GM18498 (cell line): ENCODE measurements around the gene ATP6V0A4.
"Not testable (repeated sequence)": the region's sequence is repeated elsewhere in the genome, so short reads cannot be mapped to it uniquely, and the experiment has no call there.

Experiments
- ATAC-seq: cut with Tn5 transposase; IDR thresholded peaks from one replicate; pipeline ENCODE4 v1.9.1; 2021; ENCODE audit warnings: mild to moderate bottlenecking, moderate library complexity; ENCODE audit not compliant: unreplicated experiment

ATP6V0A4 gene

DNA sequence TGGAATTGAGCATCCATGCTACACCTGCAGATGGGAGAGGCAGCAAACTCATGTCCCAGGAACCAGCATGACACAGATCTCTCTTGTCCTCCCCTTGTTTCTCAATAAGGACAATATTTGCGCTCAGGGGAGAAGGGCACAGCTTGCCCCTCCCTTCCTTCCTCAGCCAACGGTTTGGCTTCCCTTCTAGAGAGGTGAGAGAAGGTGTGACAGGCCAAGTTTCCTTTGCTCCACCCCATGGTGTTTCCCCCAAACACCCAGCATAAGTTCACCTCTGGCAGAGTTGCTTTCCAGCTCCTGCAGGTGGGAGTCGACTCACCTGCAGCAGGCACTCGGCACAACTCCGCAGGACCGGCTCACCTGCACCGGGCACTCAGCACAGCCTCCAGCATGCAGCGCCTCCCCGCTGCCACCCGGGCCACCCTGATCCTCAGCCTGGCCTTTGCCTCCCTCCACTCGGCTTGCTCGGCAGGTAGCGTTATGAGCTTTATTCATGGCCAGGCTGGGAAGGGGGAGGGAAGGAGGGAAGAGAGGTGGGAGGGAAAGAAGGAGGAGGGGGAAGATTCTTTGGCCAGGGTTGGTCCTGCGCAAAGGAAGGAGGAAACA is at the start of gene ATP6V0A4, which contains the start of gene TMEM213:
Gene ATP6V0A4 (minus strand): TSS at position 482 of the 606 bp plus-strand sequence. CDS start 26,949 bp downstream, outside the sequence.
Gene TMEM213 (plus strand): TSS at position 280 of the 606 bp plus-strand sequence. CDS start 111 bp downstream, at position 391.
- no peak for ATAC-seq

DNA sequence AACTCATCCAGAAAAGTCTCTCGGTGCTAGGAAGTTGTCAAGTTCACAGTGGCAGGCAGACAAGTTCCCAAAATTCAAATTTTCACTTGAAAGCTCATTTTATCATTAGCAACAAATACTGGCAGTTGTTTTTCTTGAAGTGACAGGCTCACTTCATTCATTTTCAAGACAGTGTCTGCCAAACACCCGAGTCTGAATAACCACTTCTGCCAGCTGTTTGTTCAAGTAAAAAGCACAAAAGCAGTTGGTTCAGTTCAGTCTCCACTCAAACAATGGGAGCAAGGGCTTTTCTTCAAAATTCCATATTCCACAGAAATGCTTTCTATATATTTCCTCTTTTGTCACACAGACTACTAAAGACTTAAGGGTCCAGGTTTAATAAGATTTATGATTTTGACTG is 47.7 kb upstream of the ATP6V0A4 start:
- ATAC-seq, result no peak

DNA sequence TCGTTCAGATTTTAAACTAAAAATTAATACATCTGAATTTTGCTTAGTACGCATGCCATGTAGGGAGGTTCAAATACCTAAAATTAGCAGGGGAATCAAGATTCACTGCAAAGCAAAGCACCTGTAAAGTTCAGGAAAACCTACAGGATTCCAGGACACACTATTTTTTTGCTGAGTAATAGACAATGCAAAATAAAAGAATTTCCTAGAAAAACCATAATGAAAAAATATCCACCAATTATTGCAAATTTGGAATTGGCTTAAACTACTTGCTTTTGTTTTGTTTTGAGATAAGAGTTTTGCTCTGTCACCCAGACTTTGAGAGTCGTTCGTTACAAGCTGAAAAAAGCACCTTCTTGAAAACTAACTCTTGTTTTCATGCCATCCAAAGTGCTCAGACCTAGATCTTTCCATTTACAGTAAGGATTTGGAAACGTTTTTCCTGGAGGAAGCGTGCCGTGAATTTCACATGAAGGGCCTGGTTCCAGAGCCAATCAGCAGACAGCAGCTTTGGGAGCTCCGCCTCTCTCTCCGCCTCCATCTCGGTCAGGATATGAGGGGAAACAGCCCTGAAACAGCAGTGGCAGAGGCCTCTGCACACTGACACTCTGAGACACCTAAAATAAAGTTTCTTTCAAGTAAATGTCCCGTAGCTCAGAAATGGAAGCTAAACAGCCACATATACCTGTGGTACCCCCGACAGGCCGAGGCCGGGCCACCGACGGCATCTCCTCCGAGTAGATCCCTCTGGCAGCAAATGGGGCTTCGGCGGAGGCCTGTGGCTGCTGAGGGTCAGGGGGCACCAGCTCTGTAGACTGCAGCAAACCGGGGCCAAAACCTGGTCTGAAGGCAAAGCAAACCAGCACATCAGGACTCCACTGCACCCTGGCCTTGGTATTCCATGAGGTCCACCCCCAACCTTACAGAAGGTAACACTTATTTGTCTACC is 45.9 kb upstream of the ATP6V0A4 start:
- ATAC-seq, result no peak

DNA sequence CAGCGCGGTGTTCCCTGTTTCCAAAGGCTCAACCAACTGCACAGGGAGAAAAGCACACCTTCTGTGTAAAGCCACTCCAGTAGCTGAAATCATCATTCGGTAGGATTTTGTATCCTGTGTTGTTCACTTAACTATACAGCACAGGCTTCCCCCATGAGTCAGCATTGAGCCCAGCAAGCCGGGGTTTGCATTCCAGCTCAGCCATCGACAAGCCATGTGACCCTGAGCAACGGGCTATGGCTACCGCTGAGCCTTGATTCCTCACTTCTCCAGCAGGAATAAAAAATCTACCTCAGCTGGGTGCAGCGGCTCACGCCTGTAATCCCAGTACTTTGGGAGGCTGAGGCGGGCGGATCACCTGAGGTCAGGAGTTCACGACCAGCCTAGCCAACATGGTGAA is 44.1 kb upstream of the ATP6V0A4 start:
- ATAC-seq, result no peak

DNA sequence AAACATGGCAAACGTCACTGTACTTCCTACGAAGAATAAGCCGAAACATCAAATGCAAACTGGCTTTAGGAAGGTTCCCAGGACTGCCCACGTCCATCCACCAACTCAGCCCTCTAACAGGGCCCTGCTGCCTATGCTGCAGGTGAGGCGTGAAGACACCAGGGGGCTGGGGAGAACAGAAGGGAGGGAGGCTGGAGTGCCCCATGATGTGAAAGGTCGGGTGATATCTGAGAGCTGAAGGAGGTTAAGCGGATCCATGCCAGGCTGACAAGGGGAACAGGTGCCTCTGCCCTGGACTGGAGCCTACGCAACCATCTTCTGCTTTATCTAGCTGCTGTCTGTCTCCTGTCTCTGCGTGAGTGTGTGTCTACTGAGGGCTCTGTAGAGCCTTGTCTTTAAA is 40.2 kb upstream of the ATP6V0A4 start:
- ATAC-seq, result no peak

DNA sequence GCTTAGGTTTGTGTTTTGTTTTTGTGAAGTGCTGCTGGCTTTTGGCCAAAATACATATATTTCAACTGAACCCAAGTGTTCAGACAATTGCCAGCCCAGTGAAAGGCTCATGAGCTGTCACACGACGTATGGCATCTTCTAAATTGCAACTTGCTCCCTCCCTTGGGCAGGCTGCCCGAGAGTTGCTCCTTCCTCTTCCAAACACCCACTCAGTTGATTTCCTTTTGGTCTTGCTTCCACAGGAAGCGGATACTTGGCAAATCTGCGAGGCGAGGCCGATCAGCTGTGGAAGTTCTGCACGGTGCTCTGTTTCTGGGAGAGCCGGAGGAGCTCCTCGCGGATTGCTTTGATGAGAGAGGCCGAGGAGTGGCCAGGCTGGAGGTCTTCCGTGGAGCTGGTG is 39.6 kb upstream of the ATP6V0A4 start:
- no peak for ATAC-seq

DNA sequence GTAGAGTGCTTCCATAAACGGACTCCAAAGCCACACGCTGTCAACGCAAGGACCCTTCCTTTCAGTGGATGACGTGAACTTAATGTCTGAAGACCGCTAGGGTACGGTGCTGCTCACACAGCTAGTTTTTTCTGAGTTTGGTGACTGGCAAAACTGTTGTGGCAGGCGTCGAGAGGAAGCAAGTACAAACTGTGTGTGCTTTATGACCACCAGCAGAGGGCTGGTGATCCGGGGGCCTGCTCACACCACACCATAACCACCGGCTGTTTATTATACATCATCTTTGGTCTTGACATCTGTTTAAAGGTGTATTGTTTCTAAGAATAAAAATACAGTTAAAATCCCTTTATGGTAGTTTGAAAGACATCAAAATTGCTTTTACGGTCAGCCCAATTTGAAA is 37.1 kb upstream of the ATP6V0A4 start:
- no peak for ATAC-seq

DNA sequence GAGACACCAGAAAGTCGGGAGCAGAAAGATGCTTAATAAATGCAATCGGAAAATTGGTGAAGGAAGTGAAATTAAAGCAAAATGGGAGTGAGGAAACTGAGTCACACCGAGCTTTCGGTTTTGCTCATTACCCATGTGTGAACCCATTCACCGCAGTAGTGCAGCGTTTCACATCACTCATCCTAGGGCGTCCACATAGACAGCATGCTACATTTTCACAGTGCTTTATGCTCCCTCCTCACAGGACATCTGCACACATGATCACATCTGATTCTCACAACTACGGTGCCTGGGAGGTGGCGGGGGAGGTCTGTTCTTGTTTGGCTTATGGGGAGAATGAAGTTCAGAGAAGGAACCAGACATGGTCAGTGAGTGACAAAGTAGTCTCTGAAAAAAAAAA is 36.6 kb upstream of the ATP6V0A4 start:
- no peak for ATAC-seq

DNA sequence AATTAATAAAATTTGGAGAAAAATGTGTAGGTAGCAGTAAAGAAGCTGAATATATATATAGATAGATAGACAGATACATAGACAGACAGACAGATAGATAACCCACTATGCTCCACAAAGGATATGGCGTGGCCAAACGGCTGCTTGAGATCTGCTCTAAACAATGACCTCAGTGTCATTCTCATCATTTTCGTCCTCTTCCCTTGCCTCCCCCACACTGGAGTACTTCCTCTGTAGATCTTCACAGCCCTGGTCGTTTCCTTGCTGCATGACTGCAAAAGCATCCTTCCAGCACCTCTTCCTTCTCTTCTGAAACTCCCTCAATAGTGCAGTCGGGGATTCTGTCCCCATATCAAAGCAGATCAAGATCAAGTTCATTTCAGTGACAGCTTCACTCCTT is 35.6 kb upstream of the ATP6V0A4 start:
- no peak for ATAC-seq

DNA sequence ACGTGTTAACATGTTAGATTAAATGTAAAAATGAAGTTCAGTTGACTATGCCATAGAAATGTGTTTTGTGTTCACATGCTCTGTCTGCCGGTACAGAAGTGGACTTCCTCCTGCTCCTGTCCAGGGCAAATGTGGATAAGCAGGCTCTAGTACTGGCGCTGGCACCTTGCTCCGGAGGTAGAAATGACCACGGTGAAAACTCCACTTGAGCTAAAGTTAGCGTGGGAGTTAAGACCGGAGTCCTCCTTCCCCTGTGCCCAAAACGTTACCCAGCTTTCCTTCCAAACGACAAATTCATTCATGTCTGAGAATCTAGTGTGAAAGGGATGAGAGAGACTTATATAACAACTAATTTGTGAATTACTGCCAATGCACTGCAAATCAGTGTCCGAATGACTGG is 35.0 kb upstream of the ATP6V0A4 start:
- no peak for ATAC-seq

DNA sequence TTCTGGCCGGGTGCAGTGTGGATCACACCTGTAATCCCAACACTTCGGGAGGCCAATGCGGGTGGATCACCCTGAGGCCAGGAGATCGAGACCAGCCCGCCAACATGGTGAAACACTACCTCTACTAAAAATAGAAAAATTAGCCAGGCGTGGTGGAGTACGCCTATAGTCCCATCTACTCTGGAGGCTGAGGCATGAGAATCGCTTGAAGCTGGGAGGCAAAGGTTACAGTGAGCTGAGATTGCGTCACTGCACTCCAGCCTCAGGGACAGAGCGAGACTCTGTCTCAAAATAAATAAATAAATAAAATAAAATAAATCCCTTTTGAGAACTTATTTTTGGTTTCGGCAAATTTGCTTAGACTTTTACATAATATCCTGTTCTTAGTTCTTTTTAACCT is 31.3 kb upstream of the ATP6V0A4 start:
- ATAC-seq, result no peak

DNA sequence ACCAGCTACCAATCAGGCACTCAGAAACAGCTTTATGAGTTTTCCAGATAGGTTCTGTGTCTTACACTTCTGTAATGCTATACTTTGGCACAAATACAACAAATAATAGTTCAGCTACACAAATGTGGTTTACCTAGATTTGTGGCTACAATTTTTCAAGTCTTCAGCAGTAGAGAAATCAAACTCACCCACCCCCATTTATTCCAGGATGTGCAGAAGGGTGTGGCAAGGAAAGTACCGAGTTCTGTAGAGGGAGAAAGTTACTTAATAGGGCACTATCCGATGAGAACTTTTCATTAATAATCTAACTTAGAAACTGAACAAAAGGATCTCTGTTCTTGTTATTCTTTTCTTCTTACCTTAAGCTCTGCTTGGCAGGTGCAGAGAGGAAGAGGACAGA is 30.3 kb upstream of the ATP6V0A4 start:
- no peak for ATAC-seq

DNA sequence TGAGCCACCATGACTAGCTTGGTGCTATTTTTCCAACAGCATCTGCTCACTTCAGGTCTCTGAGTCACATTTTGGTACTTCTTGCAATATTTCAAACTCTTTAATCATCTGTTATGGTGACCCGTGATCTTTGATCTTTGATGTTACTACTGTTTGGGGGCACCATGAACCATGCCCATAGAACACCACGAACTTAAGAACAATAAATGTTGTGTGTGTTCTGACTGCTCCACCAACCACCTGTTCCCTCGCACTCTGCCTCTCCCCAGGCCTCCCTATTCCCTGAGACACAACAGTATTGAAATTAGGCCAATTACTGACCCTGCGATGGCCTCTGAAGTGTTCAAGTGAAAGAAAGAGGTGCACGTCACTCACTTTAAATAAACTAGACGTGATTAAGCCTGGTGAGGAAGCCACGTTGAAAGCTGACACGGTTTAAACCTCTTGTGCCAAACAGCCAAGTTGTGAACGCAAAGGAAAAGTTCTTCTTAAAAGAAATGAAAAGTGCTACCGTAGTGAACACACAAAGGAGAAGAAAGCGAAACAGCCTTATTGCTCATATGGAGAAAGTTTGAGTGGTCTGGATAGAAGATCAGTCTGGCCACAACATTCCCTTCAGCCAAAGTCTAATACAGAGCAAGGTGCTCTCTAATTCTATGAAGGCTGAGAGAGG is 27.2 kb upstream of the ATP6V0A4 start:
- no peak for ATAC-seq

DNA sequence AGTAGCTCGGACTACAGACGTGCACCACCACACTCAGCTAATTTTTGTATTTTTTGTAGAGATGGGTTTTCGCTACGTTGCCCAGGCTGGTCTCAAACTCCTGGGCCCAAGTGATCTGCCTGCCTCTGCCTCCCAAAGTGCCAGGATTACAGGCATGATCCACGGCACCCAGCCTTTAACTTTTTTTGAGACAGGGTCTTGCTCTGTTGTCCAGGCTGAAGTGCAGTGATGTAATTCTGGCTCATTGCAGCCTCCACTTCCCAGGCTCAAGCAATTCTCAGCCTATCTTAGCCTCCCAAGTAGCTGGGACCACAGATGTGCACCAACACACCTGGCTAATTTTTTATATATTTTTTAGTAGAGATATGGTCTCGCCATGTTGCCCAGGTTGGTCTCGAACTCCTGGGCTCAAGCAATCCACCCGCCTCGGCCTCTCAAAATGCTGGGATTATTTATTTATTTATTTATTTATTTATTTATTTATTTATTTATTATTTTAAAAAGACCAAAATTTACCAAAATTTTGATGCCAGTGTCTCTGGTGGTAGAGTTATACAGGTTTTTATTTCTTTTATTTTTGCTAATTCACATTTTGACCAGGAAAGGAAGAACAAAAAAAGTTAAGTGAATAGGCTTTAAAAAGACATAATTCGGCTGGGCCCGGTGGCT is 25.0 kb upstream of the ATP6V0A4 start:
- ATAC-seq, result no peak

DNA sequence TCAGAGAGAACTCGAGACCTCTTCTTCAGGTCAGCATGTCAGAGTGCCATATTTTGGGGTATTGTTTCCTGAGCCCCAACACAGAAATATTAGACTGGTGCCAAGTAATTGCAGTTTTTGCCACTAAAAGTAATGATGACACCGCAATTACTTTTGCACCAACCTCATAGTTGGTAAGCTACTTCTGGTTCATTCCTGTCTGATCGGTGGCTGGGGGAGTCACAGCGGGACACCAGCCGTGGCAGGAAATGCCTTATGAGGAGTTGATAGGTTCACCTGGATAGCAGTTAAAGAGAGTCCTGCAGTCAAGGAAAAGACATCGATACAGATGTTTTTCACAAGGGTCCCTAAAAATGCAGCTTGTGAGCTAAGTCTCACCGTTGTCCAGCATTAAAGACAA is 23.9 kb upstream of the ATP6V0A4 start:
- ATAC-seq, result no peak

DNA sequence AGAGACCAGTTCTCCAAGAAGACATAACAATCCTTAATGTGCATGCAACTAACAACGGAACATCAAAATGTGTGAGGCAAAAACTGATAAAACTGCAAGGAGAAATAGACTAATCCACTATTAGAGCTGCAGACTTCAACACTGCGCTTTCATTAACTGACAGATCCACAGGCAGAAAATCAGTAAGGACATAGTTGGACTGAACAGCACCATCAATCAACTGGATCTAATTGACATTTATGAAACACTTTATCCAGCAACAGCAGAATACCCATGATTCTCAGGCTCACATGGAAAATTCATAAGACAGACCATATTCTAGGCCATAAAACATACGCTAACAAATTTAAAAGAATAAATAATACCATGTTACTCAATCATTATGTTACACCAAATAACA is 21.6 kb upstream of the ATP6V0A4 start:
- ATAC-seq, result no peak

DNA sequence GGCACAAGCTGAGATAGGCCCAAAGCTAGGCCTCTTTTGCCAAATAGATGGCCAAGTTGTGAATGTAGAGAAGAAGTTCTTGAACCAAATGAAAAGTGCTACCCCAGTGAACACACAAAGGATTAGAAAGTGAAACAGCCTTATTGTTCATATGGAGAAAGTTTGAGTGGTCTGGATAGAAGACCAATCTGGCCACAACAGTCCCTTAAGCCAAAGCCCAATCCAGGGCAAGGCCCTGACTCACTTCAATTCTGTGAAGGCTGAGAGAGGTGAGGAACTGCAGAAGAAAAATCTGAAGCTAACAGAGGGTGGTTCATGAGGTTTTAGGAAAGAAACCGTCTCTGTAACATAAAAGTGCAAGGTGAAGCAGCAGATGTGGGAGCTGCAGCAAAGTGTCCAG is 18.7 kb upstream of the ATP6V0A4 start:
- ATAC-seq, result no peak

DNA sequence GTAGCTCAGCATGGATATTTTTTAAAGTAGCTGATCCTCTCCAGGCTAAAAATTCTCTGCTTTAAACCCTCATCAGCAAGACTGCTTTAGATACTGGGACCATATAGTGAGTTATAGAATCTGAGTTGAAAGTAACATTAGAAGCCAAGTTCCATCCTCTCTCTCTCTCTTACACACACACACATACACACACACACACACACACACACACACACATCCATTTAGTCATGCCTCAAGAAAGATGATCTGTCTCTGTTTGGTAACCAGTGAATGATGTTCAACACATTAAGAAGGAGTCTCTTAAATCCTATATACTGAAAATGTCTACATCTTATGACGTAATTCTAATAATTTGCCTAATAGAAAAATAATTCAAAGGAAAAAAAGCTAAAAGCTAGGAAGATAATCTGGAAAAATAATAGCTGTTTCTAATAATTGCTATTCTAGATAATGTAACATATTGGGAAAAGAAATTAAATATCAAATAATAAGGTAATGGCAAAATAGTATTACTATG is 16.9 kb upstream of the ATP6V0A4 start:
- ATAC-seq, result no peak

DNA sequence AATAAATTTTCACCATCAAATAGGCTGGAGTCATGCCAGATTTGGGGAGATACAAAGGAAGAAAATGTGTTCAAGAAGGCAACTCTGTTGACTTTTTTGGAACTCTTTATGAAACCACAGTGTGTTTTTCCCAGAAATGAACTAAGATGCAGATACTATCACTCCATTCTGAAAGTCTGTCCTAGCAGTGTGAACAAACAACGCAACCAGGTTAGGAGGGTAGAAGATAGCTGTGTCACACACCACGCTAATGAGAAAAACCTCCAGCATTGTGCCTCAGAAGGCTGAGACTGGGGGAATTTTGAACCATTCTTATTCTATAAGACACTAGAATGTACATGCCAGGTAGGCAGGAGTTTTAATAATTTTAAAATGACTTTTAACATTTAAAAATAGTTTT is 15.9 kb upstream of the ATP6V0A4 start:
- no peak for ATAC-seq

DNA sequence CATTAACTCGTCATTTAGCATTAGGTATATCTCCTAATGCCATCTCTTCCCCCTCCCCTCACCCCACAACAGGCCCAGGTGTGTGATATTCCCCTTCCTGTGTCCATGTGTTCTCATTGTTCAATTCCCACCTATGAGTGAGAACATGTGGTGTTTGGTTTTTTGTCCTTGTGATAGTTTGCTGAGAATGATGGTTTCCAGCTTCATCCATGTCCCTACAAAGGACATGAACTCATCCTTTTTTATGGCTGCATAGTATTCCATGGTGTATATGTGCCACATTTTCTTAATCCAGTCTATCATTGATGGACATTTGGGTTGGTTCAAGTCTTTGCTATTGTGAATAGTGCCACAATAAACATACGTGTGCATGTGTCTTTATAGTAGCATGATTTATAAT is 13.3 kb upstream of the ATP6V0A4 start:
- ATAC-seq, result not testable (repeated sequence)

DNA sequence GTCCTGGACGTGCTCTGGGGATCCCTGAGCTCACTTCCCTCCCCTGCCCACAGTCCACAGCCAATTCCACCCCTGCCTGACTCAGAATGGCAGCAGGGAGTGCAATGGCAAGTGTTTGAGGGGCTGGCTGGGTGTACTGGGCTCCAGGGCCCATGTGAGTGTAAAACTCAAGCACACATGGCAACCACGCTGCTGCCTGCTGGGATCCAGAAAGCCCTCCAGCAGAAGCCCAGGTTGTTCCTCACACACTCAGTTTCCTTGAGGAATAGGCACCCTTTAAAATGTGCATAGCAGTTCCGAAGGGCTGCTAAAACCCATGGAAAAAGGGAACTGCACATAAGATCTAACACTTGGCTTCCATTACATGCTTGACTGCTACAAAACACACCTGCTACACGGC is 11.3 kb upstream of the ATP6V0A4 start:
- no peak for ATAC-seq
